Ascending aorta (tissue), 2 donors: ENCODE measurements around the gene VAT1L. TPM values are rescaled to one million over a fixed set of nuclear protein-coding genes. Genes with fewer than 3 reads are reported as not detected.

Experiments used
- DNase-seq, 2 donors: peaks; one replicate each; pipeline ENCODE4 v3.0.0-alpha.2; 2019; ENCODE audit warnings: low spot score in 2 of 2
- H3K27ac ChIP-seq, 2 donors: fragments of 200-600 bp; sonication (generic); one replicate each; pipeline ENCODE4 v1.5.1; 2016 to 2017; ENCODE audit warnings: mild to moderate bottlenecking in 1 of 2
- H3K27me3 ChIP-seq: fragments of 200-600 bp; sonication (generic); one replicate; pipeline ENCODE4 v1.5.1; 2017
- H3K36me3 ChIP-seq, 2 donors: fragments of 200-600 bp; sonication (generic); one replicate each; pipeline ENCODE4 v1.5.1; 2016
- H3K4me1 ChIP-seq, 2 donors: fragments of 200-600 bp; sonication (generic); one replicate each; pipeline ENCODE4 v1.5.1; 2016 to 2017; ENCODE audit warnings: mild to moderate bottlenecking in 1 of 2
- H3K4me3 ChIP-seq, 2 donors: fragments of 200-600 bp; sonication (generic); one replicate each; pipeline ENCODE4 v1.5.1; 2016 to 2017; ENCODE audit warnings: mild to moderate bottlenecking in 1 of 2
- H3K9me3 ChIP-seq, 2 donors: fragments of 200-600 bp; sonication (generic); one replicate each; pipeline ENCODE4 v1.5.1; 2016
- CTCF ChIP-seq, 3 experiments: fragments of 200-600 bp in 2 of 3; fragments of 450-650 bp in 1 of 3; sonication (generic) in 2 of 3; IDR thresholded peaks; one replicate each; pipeline ENCODE4 v1.5.1; 2016 to 2019; ENCODE audit warnings: antibody characterized with exemption in 3 of 3, mild to moderate bottlenecking in 1 of 3, moderate library complexity in 1 of 3
- intact Hi-C: fragments of 100-400 bp; cut with DNase I; formaldehyde crosslinking; loops from one replicate; pipeline ENCODE4 v1.15.1; 2023
- total RNA-seq: library from RNA; depleted of rRNA; stranded (reverse); fragments of >200 nt; gene quantifications from one replicate; pipeline ENCODE4 v1.1.0, GENCODE V29; 2016

VAT1L gene
- total RNA-seq, 1 donor from 2014 or later = 12.6 TPM

DNA sequence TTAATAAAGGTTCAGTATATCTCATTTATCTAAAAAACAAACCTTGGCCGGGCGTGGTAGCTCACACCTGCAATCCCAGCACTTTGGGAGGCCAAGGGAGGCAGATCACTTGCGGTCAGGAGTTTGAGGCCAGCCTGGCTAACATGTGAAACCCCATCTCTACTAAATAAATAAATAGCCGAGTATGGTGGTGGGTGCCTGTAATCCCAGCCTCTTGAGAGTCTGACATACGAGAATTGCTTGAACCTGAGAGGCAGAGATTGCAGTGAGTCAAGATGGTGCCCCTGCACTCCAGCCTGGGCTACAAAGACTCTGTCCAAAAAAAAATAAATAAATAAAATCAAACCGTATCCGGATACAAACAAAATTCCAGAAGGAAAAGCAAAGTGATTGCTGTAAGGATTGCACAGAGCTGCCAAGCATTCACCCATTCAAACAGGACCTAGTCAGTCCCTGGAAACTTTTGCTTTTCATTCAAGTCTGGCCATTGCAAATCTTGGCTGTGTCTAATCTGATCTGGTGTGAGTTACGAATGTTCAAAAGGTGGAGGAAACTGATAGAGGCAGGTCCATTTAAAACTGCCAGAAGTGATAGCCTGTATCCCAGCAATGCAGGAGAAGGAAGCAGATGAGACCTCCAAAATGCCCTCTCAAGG is 131.5 kb downstream of the VAT1L start:
- H3K27ac ChIP-seq = peak overlapping the region; percentile 72
- H3K9me3 ChIP-seq = no peaks in the 10 kb centered on the region
- peaks cover 13 to 21% of the 10 kb centered on the region in 2 donors for H3K4me1 ChIP-seq
- peak overlapping the region in 1 of 2 donors; percentile 20 for H3K4me3 ChIP-seq
- no peak for DNase-seq
- H3K27me3 ChIP-seq = no peaks in the 10 kb centered on the region
- no peaks in the 10 kb centered on the region for H3K36me3 ChIP-seq
- no peak for TF ChIP-seq CTCF (IDR thresholded peaks at IDR 0.05)
- intact Hi-C loops = loop anchor here (5.0 kb wide), 1 partner anchor 48 kb away; no protein-coding TSS in a partner anchor

DNA sequence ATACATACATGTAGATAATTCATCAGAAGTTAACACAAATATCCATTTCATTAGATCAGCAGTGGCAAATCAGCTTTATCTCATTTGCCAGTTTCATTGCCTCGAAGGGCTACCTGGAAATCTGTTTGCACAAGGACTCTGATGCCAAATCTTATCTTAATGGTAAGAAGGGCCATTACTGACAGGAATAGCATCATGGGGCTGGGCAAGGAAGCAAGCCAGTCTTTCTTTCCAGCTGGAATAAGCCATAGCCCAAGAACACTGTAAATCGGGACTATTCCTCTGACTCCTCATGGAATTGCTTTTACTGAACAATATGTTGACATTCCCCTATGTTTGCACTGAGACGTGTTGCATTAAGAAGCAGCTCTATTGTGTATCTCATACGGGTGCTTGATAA is 132.6 kb downstream of the VAT1L start:
- no peak for DNase-seq
- Histone ChIP-seq H3K4me1 (peaks cover 13 to 21% of the 10 kb centered on the region in 2 donors), H3K4me3 (no peak overlapping the region), H3K27me3 (no peaks in the 10 kb centered on the region), H3K9me3 (no peaks in the 10 kb centered on the region), H3K27ac (peak overlapping the region; percentile 44 to 72), H3K36me3 (no peaks in the 10 kb centered on the region)
- intact Hi-C loops = no loop called here
- TF ChIP-seq CTCF (IDR thresholded peaks at IDR 0.05) = no peak

DNA sequence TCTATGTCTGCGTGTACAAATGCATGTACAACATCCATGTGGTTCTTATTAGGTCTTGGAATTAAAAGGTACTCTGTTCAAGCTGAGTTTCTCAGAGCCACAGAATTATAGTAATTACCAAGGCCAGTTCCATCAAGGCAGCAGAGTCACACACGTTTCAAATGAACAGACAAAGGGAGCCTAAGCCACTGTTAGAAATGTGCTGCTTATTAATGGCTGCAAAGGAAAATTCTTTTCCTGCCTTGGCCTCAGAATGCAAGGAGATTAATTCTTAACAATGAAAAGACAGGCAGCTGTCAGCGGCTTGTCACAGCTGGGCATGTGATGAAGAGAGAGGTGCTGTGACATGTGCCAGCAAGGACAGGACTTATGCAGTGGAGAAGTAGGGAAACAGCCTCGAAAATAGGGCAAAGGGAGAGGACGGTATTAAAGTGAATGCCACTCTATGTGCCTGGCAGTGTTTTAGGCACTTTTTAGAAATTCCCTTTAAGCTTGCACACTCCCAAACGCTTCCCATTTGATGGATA is 133.9 kb downstream of the VAT1L start:
- no peaks in the 10 kb centered on the region for H3K27me3 ChIP-seq
- no peak for TF ChIP-seq CTCF (IDR thresholded peaks at IDR 0.05)
- no peaks in the 10 kb centered on the region for H3K9me3 ChIP-seq
- H3K4me1 ChIP-seq = peaks cover 13 to 21% of the 10 kb centered on the region in 2 donors
- no peaks in the 10 kb centered on the region for H3K36me3 ChIP-seq
- intact Hi-C loops = no loop called here
- no peak overlapping the region for H3K4me3 ChIP-seq
- no peak for DNase-seq
- H3K27ac ChIP-seq = peak overlapping the region in 1 of 2 donors; percentile 72

DNA sequence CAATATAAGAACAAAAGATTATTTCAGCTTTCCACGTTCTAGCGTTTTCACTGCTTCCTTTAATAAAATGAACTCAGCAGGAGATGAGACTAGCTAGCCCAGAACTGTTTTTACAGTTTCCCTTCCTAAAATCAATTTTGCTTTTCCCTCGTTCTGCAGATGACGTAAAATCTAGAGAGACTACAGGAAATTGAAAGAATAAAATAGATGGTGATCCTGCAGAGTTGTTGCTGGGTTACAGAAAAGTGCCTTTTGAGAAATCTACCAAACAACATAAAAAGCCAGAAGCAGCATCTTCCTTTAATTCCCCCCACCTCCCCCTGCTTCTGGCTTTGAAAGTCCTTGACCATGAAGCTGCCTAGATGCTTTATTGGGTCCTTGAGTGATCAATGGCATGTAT is 137.2 kb downstream of the VAT1L start:
- no peaks in the 10 kb centered on the region for H3K36me3 ChIP-seq
- no peak overlapping the region for H3K4me3 ChIP-seq
- H3K9me3 ChIP-seq = no peaks in the 10 kb centered on the region
- intact Hi-C loops = no loop called here
- no peak for DNase-seq
- no peak overlapping the region for H3K27ac ChIP-seq
- peaks cover 0 to 5% of the 10 kb centered on the region in 2 donors for H3K4me1 ChIP-seq
- no peak for TF ChIP-seq CTCF (IDR thresholded peaks at IDR 0.05)
- H3K27me3 ChIP-seq = no peaks in the 10 kb centered on the region

DNA sequence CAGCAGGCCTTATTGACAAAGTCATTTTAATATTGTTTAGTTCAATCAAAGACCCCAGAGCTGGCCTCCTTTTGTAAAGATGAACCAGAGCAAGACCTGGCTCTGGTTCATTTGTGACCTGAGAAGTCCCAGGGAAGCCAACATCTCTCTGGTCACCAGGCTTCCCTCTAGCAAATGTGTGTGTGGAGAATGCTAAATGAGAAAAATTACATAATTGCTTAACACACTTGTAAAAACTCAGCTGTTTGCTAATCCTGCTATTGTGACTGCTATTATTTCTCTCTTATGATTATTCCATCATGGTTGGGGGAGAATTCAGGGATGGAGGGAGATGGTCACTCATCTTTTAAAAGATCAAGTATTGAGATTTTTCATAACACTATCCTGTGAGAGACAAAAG is 139.7 kb downstream of the VAT1L start:
- H3K9me3 ChIP-seq = no peaks in the 10 kb centered on the region
- no peak for DNase-seq
- H3K27ac ChIP-seq = no peak overlapping the region
- TF ChIP-seq CTCF (IDR thresholded peaks at IDR 0.05) = no peak
- no peaks in the 10 kb centered on the region for H3K36me3 ChIP-seq
- intact Hi-C loops = no loop called here
- H3K4me1 ChIP-seq = no peaks in the 10 kb centered on the region
- no peaks in the 10 kb centered on the region for H3K27me3 ChIP-seq
- no peak overlapping the region for H3K4me3 ChIP-seq
